Brain microvascular endothelial cell (primary cell): ENCODE measurements around the gene NCKAP1.
"Not testable (repeated sequence)": the region's sequence is repeated elsewhere in the genome, so short reads cannot be mapped to it uniquely, and the experiment has no call there.

Experiments used
- DNase-seq: peaks from one replicate; pipeline ENCODE4 v3.0.0-alpha.2; 2020
- H3K27ac ChIP-seq: fragments of 250-450 bp; sonication (Bioruptor Pico); 2 replicates; pipeline ENCODE4 v1.5.1; 2020; ENCODE audit warnings: mild to moderate bottlenecking, moderate library complexity
- H3K27me3 ChIP-seq: fragments of 250-450 bp; sonication (Bioruptor Pico); replicated peaks from 2 replicates; pipeline ENCODE4 v1.5.1; 2020; ENCODE audit warnings: mild to moderate bottlenecking
- H3K36me3 ChIP-seq: fragments of 250-450 bp; sonication (Bioruptor Pico); replicated peaks from 2 replicates; pipeline ENCODE4 v1.5.1; 2020; ENCODE audit warnings: mild to moderate bottlenecking
- H3K4me3 ChIP-seq: 2 replicates; pipeline ENCODE4 v1.5.1; 2011; ENCODE audit warnings: low read depth, mild to moderate bottlenecking, control low read depth, low read length, moderate library complexity
- CTCF ChIP-seq: IDR thresholded peaks from 2 replicates; pipeline ENCODE4 v1.5.1; 2011; ENCODE audit warnings: low read depth, mild to moderate bottlenecking, moderate library complexity, low read length, control low read depth, inconsistent platforms; ENCODE audit errors: missing control alignments
- in situ Hi-C: cut with HindIII; loops from 2 replicates; pipeline ENCODE4 v1.10.0; 2017; ENCODE audit warnings: low sequenced_read_pairs, low pct_ligation_motif_present

Gene NCKAP1

GRCh38 chr2:182982941-182983340 lies 55.3 kb downstream of the NCKAP1 start:
- Histone ChIP-seq H3K4me3 (no peak overlapping the region), H3K36me3 (peaks cover 32% of the 10 kb centered on the region), H3K27me3 (no peaks in the 10 kb centered on the region), H3K27ac (no peak overlapping the region)
- DNase-seq, result no peak
- in situ Hi-C loops, result no loop called here
- TF ChIP-seq CTCF, result no peak

GRCh38 chr2:182981475-182981874 lies 56.8 kb downstream of the NCKAP1 start:
- H3K27me3 ChIP-seq, H3K27ac ChIP-seq, DNase-seq, in situ Hi-C loops, H3K4me3 ChIP-seq: not testable (repeated sequence)
- H3K36me3 ChIP-seq, result peaks cover 32% of the 10 kb centered on the region

GRCh38 chr2:182980652-182981051 lies 57.6 kb downstream of the NCKAP1 start:
- Histone ChIP-seq H3K4me3 (no peak overlapping the region), H3K36me3 (peaks cover 32% of the 10 kb centered on the region), H3K27me3 (no peaks in the 10 kb centered on the region), H3K27ac (no peak overlapping the region)
- no peak for TF ChIP-seq CTCF
- DNase-seq, result no peak
- in situ Hi-C loops, result no loop called here

GRCh38 chr2:182980115-182980514 lies 58.1 kb downstream of the NCKAP1 start:
- in situ Hi-C loops, result no loop called here
- DNase-seq, result no peak
- Histone ChIP-seq H3K36me3 (peaks cover 32% of the 10 kb centered on the region), H3K27ac (no peak overlapping the region), H3K4me3 (no peak overlapping the region), H3K27me3 (no peaks in the 10 kb centered on the region)
- TF ChIP-seq CTCF, result no peak

- DNase-seq, result no peak
- Histone ChIP-seq H3K27me3 (no peaks in the 10 kb centered on the region), H3K27ac (no peak overlapping the region), H3K4me3 (no peak overlapping the region), H3K36me3 (peaks cover 28% of the 10 kb centered on the region)
- no peak for TF ChIP-seq CTCF
- in situ Hi-C loops, result no loop called here
These were observed 60.8 kb downstream of the NCKAP1 start for GRCh38 chr2:182977463-182977862.

- H3K36me3 ChIP-seq, result peaks cover 25% of the 10 kb centered on the region
- in situ Hi-C loops, result no loop called here
These were observed 64.6 kb downstream of the NCKAP1 start for GRCh38 chr2:182973441-182974352.

More at GRCh38 chr2:182973441-182974352, 64.6 kb downstream of the NCKAP1 start:
- TF ChIP-seq CTCF, result no peak
- Histone ChIP-seq H3K4me3 (no peak overlapping the region), H3K27ac (no peak overlapping the region), H3K27me3 (no peaks in the 10 kb centered on the region)
- DNase-seq, result no peak
